Thoracic aorta (tissue), 2 donors: ENCODE results near the gene EBF4. TPM values are rescaled to one million over a fixed set of nuclear protein-coding genes. Genes with fewer than 3 reads are reported as not detected.

Experiments
- ATAC-seq: fragments of 150-250 bp; one replicate; pipeline ENCODE4 v1.8.0; 2017; ENCODE audit warnings: low read depth; ENCODE audit not compliant: insufficient number of reproducible peaks, low FRiP score
- DNase-seq: peaks from one replicate; pipeline ENCODE4 v3.0.0-alpha.2; 2020; ENCODE audit warnings: low spot score
- H3K27ac ChIP-seq, 2 donors: fragments of 200-600 bp; sonication (generic); 1 replicate in 1 of 2; 2 replicates in 1 of 2; pipeline ENCODE4 v1.5.1; 2016; ENCODE audit warnings: mild to moderate bottlenecking in 2 of 2, moderate library complexity in 2 of 2
- H3K27me3 ChIP-seq: fragments of 200-600 bp; sonication (generic); replicated peaks from 2 replicates; pipeline ENCODE4 v1.6.0; 2016; ENCODE audit warnings: mild to moderate bottlenecking; ENCODE audit not compliant: insufficient read depth
- H3K36me3 ChIP-seq: fragments of 200-600 bp; sonication (generic); one replicate; pipeline ENCODE4 v1.5.1; 2016
- H3K4me1 ChIP-seq, 2 donors: fragments of 200-600 bp; sonication (generic); 1 replicate in 1 of 2; 2 replicates in 1 of 2; pipeline versions ENCODE4 v1.5.1 to v1.6.0; 2016; ENCODE audit warnings: low read depth in 2 of 2, mild to moderate bottlenecking in 1 of 2; ENCODE audit not compliant: control insufficient read depth in 1 of 2
- H3K4me3 ChIP-seq: fragments of 200-600 bp; sonication (generic); 2 replicates; pipeline ENCODE4 v1.5.1; 2016; ENCODE audit warnings: mild to moderate bottlenecking
- H3K9me3 ChIP-seq: fragments of 200-600 bp; sonication (generic); 2 replicates; pipeline ENCODE4 v1.5.1; 2016
- CTCF ChIP-seq: fragments of 200-600 bp; sonication (generic); IDR thresholded peaks from one replicate; pipeline ENCODE4 v1.5.1; 2019; ENCODE audit warnings: antibody characterized with exemption
- total RNA-seq, 2 donors: library from RNA; depleted of rRNA; stranded (reverse); fragments of >200 nt; gene quantifications; one replicate each; pipeline versions ENCODE4 v1.1.0 to v1.2.3, GENCODE V29; 2016

The EBF4 gene
- total RNA-seq, 2 donors from 2014 or later: 14.1 to 16.6 TPM

- H3K4me3 ChIP-seq: no peak overlapping the region
- no peak overlapping the region for H3K27ac ChIP-seq
- peaks cover 7% of the 10 kb centered on the region for H3K27me3 ChIP-seq
- ATAC-seq (no peak), DNase-seq (no peak)
- peaks cover 0 to 6% of the 10 kb centered on the region in 2 donors for H3K4me1 ChIP-seq
- TF ChIP-seq CTCF: no peak
- no peaks in the 10 kb centered on the region for H3K36me3 ChIP-seq
- H3K9me3 ChIP-seq: no peaks in the 10 kb centered on the region
Observed at GRCh38 chr20:2809690-2810089, 117.1 kb downstream of the EBF4 start.

Other genes with a start within 250 kb of the EBF4 start
- gene SNRPB, start 222.0 kb upstream of the EBF4 start, total RNA-seq: 100 to 1,000 TPM; 107 to 153 TPM
- gene ZNF343, start 183.9 kb upstream of the EBF4 start, total RNA-seq: 10 to 100 TPM in 1 of 2 donors, 1 to 10 TPM in 1; 9.3 to 16.9 TPM
- not detected for gene TMC2, start 156.2 kb upstream of the EBF4 start, total RNA-seq
- 100 to 1,000 TPM in 1 of 2 donors, 10 to 100 TPM in 1; 46.2 to 125 TPM for gene NOP56, start 40.1 kb upstream of the EBF4 start, total RNA-seq
- 10 to 100 TPM; 94.5 to 95.3 TPM for gene IDH3B, start 28.6 kb upstream of the EBF4 start, total RNA-seq
- not detected for gene CPXM1, start 107.8 kb downstream of the EBF4 start, total RNA-seq
- not detected for gene C20orf141, start 122.2 kb downstream of the EBF4 start, total RNA-seq
- not detected for gene TMEM239, start 123.6 kb downstream of the EBF4 start, total RNA-seq
- gene PCED1A, start 147.9 kb downstream of the EBF4 start, total RNA-seq: 10 to 100 TPM; 40.6 to 44.3 TPM
- gene VPS16, start 148.0 kb downstream of the EBF4 start, total RNA-seq: 10 to 100 TPM; 21.8 to 24.2 TPM
- 10 to 100 TPM; 36.7 to 42.7 TPM for gene PTPRA, start 180.7 kb downstream of the EBF4 start, total RNA-seq